ENCODE results near the gene SLC17A9. TPM values are rescaled to one million over a fixed set of nuclear protein-coding genes. Genes with fewer than 3 reads are reported as not detected.
A peak's percentile ranks its signal among the peaks of the same experiment; 100 is the strongest.

The SLC17A9 gene
- total RNA-seq, 1 donor from 2014 or later: 7.0 TPM

DNA sequence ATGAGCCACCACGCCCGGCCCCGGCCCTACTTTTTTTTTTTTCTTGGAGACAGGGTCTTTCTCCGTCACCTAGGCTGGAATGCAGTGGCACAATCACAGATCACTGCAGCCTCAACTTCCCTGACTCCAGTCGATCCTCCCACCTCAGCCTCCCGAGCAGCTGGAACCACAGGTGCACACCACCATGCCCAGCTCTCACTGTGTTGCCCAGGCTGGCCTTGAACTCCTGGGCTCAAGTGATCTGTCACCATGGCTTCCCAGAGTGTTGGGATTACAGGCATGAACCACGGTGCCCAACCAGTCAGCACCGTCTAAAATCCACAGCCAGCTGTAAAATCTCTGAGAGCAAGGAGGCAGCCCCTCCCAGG, 17.4 kb downstream of the SLC17A9 start:
- no peak overlapping the region for H3K4me3 Mint-ChIP-seq (ENCODE audit: unreplicated experiment)
- peaks cover 4% of the 10 kb centered on the region for H3K4me1 Mint-ChIP-seq (ENCODE audit: unreplicated experiment)
- DNase-seq (ENCODE audit: low spot score): no peak
- peaks cover 23% of the 10 kb centered on the region for H3K27me3 Mint-ChIP-seq (ENCODE audit: unreplicated experiment)
- TF ChIP-seq, protein P1, sequence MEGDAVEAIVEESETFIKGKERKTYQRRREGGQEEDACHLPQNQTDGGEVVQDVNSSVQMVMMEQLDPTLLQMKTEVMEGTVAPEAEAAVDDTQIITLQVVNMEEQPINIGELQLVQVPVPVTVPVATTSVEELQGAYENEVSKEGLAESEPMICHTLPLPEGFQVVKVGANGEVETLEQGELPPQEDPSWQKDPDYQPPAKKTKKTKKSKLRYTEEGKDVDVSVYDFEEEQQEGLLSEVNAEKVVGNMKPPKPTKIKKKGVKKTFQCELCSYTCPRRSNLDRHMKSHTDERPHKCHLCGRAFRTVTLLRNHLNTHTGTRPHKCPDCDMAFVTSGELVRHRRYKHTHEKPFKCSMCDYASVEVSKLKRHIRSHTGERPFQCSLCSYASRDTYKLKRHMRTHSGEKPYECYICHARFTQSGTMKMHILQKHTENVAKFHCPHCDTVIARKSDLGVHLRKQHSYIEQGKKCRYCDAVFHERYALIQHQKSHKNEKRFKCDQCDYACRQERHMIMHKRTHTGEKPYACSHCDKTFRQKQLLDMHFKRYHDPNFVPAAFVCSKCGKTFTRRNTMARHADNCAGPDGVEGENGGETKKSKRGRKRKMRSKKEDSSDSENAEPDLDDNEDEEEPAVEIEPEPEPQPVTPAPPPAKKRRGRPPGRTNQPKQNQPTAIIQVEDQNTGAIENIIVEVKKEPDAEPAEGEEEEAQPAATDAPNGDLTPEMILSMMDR (IDR thresholded peaks at IDR 0.05; ENCODE audit: unreplicated experiment): no peak
- no peaks in the 10 kb centered on the region for H3K9me3 Mint-ChIP-seq (ENCODE audit: unreplicated experiment)
- no peak overlapping the region for H3K27ac Mint-ChIP-seq (ENCODE audit: unreplicated experiment)
- peaks cover 8% of the 10 kb centered on the region for H3K36me3 Mint-ChIP-seq (ENCODE audit: low read depth, unreplicated experiment)

DNA sequence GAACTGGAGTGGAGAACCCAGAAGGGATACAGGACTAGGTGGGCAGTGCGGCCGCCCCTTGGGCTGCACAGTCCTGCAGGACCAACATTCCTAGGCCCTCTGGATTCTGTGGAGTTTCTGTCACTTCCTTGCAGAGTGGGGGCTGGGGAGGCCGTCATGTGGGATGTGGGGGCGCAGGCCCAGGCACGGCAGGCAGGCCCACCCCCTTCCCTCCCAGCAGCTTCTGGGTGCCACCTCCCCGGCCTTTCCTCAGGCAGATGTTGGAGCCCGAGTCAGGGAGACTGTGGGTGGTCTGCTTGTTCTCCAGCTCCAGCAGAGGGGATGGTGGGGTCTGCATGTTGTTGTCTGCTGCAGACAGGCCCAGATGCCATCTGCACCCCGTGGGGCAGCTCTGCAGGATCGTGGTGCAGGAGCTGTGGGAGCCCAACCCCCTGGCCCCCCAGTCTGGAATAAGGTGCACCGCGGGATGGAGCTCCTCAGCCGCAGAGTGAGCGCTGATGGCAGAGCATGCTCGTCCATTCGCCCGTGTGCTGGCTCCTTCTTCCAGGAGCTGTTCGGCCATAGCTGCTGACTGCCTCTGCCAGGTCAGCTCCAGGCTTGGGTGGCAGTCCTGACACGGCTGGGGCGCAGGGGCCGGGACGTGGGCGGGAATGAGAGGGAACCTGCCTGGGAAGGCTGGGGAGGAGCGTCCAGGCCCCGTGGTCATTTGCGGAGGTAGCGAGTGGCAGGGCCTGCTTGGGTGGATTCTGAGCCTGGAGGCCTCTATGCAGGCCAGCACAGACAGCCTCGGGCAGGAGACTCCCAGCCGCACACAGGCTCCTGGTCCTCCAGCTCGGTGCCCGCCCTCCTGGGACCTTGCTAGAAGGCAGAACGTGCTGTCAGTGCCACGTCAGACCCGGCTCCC, 18.1 kb downstream of the SLC17A9 start:
- no peak overlapping the region for H3K27ac Mint-ChIP-seq (ENCODE audit: unreplicated experiment)
- H3K27me3 Mint-ChIP-seq (ENCODE audit: unreplicated experiment): peaks cover 23% of the 10 kb centered on the region
- peaks cover 4% of the 10 kb centered on the region for H3K4me1 Mint-ChIP-seq (ENCODE audit: unreplicated experiment)
- H3K36me3 Mint-ChIP-seq (ENCODE audit: low read depth, unreplicated experiment): peaks cover 8% of the 10 kb centered on the region
- no peaks in the 10 kb centered on the region for H3K9me3 Mint-ChIP-seq (ENCODE audit: unreplicated experiment)
- H3K4me3 Mint-ChIP-seq (ENCODE audit: unreplicated experiment): no peak overlapping the region
- TF ChIP-seq, protein P1 (IDR thresholded peaks at IDR 0.05; ENCODE audit: unreplicated experiment): no peak
- no peak for DNase-seq (ENCODE audit: low spot score)

DNA sequence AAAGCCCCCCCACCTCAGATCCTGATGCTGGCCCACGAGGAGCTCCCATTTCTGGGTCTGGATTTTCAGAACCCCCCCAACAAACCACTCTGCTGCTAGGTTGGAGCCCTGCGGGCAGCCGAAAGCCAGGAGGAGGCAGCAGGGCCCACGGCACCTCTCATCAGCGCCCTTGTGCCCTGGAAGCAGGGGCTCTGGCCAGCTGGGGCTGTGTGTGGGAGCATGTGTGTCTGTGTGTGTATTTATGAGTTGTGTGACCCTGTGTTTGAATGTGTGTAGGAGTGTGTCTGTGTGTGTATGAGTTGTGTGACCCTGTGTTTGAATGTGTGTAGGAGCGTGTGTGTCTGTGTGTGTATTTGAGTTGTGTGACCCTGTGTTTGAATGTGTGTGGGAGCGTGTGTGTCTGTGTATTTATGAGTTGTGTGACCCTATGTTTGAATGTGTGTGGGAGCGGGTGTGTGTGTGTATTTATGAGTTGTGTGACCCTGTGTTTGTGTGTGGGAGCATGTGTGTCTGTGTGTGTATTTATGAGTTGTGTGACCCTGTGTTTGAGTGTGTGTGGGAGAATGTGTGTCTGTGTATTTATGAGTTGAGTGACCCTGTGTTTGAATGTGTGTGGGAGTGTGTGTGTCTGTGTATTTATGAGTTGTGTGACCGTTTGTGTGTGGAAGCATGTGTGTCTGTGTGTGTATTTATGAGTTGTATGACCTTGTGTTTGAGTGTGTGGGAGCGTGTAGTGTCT, 18.9 kb downstream of the SLC17A9 start:
- Mint-ChIP-seq H3K9me3 (ENCODE audit: unreplicated experiment) (no peaks in the 10 kb centered on the region), H3K27ac (ENCODE audit: unreplicated experiment) (no peak overlapping the region), H3K27me3 (ENCODE audit: unreplicated experiment) (peaks cover 23% of the 10 kb centered on the region), H3K4me1 (ENCODE audit: unreplicated experiment) (peaks cover 4% of the 10 kb centered on the region), H3K36me3 (ENCODE audit: low read depth, unreplicated experiment) (peaks cover 8% of the 10 kb centered on the region), H3K4me3 (ENCODE audit: unreplicated experiment) (peak overlapping the region; percentile 52)
- DNase-seq (ENCODE audit: low spot score): no peak
- TF ChIP-seq, protein P1 (IDR thresholded peaks at IDR 0.05; ENCODE audit: unreplicated experiment): no peak

GRCh38 chr20:62971950-62972844, 19.7 kb downstream of the SLC17A9 start:
- peaks cover 23% of the 10 kb centered on the region for H3K27me3 Mint-ChIP-seq (ENCODE audit: unreplicated experiment)
- DNase-seq (ENCODE audit: low spot score): peak; percentile 94
- no peaks in the 10 kb centered on the region for H3K9me3 Mint-ChIP-seq (ENCODE audit: unreplicated experiment)
- TF ChIP-seq, protein P1 (IDR thresholded peaks at IDR 0.05; ENCODE audit: unreplicated experiment): peak; percentile 62
- H3K36me3 Mint-ChIP-seq (ENCODE audit: low read depth, unreplicated experiment): peaks cover 8% of the 10 kb centered on the region
- no peak overlapping the region for H3K27ac Mint-ChIP-seq (ENCODE audit: unreplicated experiment)
- H3K4me1 Mint-ChIP-seq (ENCODE audit: unreplicated experiment): peaks cover 4% of the 10 kb centered on the region
- peak overlapping the region; percentile 52 for H3K4me3 Mint-ChIP-seq (ENCODE audit: unreplicated experiment)
